NCI-H1436 (cell line): ENCODE data around the gene PPP4R4.
"Not testable (repeated sequence)": the region's sequence is repeated elsewhere in the genome, so short reads cannot be mapped to it uniquely, and the experiment has no call there.

Source experiments
- DNase-seq: peaks from one replicate; lab custom pipeline; 2025; lab: John Stamatoyannopoulos, UW

PPP4R4 gene

DNA sequence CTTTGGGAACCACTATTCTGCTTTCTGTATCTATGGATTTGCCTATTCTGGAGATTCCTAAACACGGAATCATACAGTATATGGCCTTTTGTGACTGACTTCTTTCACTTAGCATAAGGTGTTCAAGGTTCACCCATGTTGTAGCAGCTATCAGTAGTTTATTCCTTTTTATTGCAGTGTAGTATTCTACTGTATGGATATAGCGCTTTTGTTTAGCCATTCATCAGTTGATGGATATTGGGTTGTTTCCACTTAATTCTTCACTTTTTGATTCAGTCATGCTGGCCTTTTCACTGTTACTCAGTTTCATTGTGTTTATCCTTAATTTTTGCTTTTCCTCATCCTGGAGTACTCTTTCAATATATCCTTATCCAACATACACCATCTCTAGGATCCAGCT lies 5.1 kb downstream of the PPP4R4 start:
- no peak for DNase-seq

DNA sequence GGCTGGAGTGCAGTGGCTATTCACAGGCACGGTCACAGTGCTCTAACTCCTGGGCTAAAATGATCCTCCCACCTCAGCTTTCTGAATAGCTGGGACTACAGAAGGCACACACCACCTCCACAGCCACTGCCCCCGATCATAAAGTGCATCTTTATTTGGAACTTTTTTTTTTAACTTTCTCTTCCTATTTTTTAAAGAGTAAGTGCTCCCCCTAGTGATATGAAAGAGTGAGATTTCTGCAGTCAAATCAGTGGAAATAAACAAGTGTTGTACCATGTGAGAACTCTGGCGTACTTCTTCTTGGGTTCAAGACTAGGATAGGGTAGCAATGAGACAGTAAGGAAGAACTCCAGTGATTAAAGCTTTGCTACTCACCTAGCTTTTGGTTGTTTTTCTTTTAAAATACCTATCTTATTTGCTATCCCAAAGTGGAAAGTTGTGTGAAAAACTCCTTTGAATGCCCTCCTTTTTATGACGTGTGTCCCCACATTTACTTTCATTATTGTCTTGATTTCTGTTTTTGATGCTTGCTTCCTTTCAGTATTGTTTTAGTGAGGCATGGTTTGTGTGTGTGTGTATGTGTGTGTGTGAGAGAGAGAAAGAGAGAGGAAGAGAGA lies 6.6 kb downstream of the PPP4R4 start:
- DNase-seq: peak; percentile 8

DNA sequence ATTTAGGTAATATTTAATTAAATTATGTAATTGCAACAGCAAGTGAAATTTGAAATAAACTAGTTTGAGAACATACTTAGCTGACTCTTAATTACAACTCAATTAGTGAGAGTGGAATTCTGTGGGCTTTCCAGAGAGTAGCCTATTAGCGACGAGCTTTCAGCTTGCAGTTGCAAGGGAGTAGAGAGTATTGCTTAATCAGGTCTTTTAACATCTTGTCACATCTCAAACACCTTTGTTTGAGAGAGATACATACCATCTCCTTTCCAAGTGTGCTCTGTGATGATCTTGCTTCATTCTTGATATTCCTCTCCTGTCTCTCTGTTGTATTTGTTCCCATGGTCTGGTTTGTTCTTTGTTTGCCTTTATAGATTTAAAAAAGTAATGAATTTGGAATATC lies 7.7 kb downstream of the PPP4R4 start:
- no peak for DNase-seq

DNA sequence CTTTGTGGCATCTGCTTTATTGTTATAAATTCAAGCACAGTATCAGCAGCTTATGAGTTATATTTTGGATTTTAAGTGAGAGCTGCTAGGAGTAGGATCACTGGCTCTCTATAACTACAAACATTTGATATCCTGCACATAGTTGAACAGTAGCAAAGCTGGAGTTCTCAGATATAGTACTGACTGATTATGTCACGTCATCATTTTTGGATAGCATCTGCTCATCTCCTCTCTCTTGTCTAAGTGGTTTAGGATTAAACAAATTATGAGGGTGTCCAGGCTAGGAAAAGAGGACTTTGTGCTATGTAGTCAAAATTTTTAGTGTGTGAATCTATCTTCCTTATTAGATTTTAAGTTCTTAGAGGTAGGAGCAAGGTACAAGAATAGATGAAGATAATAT lies 18.4 kb downstream of the PPP4R4 start:
- DNase-seq: no peak

DNA sequence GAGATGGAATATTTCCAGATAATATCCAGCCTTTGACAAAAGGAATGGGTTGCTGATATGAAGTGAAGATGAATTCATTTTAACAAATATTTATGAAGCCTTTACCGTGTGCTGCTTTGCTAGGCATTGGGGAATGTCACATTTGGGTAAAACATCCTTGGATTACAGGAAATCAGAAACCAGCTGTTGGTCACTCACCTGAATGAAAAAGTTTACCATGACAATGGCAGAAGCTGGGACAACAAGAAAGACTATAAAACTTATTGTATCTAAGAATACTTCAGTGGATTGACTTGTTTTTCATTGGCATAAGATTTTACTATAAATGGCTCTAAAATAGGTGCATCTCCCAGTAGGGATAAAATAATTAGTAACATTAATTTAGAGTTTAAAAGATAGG lies 19.7 kb downstream of the PPP4R4 start:
- DNase-seq: no peak

DNA sequence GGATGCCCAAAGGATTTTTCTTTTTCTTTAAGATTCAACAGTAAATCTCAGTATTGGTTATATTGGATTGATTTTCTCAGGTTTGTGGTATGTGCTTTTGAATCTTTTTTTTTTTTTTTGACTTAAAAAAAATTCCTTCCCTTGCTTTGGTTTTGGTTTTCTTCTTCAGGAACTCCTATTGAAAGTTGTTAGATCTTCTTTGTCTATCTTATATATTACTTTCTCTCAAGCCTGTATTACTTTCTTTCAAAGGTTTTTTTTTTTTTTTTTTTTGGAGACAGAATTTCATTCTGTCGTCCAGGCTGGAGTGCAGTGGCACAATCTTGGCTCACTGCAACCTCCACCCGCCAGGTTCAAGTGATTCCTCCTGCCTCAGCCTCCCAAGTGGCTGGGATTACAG lies 21.9 kb downstream of the PPP4R4 start:
- DNase-seq: no peak

DNA sequence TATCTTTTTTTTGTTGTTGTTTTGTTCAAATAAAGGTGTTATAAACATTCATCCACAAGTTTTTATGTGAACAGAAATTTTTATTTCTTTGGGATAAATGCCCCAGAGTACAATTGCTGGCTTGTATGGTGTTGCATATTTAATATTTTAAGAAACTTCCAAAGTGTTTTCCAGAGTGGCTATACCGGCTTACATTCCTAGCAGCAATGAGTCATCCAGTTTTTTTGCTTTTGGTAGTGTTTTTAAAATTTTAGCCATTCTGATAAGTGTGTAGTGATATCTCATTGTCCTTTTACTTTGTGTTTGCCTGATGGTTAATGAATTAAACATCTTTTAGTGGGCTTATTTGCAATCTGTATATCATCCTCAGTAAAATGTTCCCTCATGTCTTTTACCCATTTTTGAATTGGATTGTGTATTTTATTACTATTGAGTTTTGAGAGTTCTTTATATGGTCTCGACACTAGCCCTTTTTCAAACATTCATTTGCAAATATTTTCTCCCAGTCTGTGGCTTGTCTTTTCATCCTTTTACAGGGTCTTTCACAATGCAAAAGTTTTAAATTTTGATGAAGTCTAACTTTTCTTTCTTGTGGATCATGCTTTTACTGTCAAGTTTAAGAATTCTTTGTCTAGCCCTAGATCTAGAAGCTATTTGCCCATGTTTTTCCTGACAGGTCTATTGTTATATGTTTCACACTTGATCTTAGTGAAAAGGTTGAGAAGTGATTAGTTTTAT lies 29.5 kb downstream of the PPP4R4 start:
- DNase-seq: no peak

DNA sequence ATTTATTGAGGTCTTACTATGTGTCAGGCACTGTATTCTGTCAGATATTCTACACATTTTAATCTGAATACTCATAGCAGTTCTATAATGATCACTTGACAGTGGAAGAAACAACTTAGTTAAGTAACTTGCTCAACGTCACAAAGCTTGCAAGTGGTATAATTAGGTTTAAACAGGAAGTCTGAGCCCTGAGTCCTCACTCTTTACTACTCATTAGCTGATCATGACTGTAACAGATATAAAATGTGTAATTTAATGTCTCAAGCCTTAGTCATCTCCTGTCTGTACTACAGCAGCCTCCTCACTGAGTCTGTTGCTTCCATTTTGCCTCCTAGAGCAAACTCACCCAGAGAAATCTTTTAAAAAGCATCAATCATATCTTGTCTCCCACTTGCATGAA lies 38.9 kb downstream of the PPP4R4 start:
- DNase-seq: no peak

DNA sequence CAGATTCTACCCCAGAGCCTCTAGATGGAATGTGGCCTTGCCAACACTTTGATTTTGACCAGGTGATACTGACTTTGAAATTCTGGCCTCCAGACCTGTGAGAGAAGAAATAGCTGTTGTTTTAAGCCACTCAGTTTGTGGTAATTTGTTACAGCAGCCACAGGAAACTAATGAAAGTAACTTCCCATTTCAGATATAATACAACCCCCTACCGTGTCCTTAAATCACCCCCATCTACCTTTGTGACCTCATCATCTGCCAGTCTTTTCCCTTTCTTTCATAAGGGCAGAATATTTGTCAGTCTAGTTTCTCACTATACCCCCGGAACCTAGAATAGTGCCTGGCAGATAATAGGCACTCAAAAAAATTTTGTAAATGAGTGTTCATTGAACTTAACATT lies 39.6 kb downstream of the PPP4R4 start:
- DNase-seq: no peak

DNA sequence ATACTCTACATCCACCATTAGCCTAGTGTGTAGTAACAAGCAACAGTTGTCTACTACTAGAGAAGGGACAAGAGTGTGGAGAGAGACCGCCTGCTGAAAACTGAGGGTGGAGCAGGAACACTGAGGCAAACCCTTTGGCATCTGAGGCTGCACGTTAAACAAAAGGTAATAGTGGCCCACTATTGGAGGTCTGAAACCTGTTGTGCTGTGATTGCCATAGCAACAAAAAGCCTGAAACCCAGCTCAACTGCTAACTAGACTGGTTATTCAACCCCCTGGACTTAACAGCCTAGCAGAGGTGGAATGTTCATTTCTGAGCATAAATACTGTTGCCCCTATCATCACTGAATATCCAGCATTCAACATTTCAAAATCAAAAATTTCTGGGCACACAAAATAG lies 43.0 kb downstream of the PPP4R4 start:
- no peak for DNase-seq

DNA sequence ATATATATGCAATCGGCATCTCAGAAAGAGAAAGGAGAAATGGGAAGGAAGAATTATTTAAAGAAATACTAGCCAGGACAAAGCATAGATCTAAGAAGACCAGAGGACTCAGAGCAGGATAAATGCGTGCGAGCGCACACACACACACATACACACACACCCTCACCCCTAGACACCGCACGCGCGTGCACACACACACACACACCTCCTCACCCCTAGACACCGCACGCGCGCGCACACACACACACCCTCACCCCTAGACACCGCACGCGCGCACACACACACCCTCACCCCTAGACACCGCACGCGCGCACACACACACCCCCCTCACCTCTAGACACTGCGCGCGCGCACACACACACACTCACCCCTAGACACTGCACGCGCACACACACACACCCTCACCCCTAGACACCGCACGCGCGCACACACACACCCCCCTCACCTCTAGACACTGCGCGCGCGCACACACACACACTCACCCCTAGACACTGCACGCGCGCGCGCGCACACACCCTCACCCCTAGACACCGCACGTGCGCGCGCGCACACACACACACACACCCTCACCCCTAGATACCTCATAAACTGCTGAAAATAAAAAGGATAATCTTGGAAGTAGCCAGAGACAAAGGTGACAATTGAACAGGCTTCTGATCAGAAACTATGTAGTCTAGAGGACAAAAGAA lies 44.2 kb downstream of the PPP4R4 start:
- not testable (repeated sequence) for DNase-seq

DNA sequence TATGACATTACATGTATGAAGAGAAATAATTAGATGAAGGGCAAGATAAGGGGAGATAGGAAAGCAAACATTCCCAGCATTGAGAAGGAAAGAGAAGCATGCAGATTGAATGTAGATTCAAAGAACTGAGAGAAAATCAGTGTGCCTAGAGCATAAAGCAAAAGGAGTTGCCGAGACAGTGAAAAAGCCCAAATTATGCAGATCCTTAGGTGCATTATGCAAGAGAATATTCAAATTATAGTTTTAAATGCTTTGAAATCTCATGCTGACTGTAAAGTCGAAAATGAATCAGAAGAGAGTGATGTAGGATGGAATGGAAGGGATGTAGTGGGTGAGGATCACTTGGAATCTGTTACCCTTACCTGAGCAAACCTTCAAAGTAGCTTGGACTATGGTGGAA lies 49.9 kb downstream of the PPP4R4 start:
- DNase-seq: no peak

DNA sequence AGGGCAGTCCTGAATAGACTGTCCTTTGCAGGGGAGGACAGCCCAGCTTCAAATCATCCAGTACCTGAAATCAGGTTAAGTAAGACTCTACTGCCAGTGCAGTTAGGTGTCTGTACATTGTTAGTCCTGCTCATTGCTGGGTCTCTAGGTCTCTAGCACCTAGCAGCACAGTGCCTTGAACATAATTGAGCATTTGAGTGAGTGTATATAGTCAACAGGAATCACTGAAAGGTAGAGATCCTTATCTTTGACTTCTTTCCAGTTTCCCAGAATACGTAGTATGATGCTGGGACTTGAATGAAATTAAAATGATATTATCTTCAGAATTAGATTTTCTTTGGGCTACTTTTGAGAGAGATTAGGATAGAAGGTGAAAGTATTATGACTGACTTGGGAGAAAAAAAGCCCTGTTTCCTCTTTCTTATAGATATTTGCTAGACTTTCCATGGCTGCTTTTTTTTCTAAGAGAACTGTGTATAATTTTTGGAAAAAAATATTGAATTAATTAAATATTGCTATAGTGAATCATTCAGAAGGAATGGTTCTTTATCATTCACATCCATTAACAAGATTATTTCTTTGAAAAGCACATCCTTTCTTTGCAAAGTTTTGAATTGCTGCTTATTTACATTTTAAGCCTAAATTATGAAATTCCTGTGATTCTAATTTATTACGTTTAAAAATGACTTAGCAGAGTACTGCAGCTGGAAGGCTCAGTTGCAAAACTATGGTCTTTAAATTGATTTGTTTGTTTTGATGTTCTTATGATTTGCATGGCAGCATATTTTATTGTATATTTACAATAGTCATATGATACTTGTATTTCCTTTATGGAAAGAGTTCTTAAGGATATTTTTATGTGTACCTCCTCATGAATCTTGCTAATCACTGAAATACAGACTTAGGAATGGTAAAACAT lies 51.6 kb downstream of the PPP4R4 start:
- DNase-seq: no peak

DNA sequence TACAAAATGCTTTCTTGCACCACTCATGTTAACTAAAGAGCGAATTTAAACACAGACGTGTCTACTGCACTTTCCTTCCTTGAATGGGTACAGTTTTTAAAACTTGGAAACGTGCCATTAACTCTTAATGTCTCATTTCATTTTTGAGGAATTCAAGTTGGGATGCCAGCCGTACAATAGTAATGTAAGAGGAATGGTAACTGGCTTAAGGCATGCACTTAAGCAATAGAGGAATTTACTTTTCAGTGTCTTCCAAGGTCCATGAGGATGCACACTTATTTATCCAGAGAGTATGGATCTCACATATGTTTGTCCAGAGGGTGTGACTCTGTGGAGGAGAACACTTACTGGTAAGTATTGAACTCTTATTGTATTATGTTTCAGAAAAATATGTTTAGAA lies 52.9 kb downstream of the PPP4R4 start:
- DNase-seq: no peak

DNA sequence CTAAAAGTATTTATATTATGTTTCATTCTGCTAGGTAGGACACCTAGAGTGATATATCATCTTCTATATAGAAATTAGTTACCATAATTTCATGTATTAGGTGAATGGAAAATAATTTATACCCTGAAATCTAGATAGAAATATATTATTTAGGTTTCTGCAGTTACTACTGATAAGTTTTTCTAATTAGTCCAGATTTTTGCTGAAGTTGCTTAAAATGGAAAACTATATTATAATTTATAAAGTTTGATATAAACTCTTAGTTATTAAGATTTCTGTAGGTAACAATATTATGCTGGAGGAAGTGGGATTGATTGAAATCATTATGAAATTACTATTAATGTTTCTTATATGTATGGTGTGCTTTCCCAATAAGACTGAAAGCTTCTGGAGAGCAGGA lies 62.9 kb downstream of the PPP4R4 start:
- no peak for DNase-seq

DNA sequence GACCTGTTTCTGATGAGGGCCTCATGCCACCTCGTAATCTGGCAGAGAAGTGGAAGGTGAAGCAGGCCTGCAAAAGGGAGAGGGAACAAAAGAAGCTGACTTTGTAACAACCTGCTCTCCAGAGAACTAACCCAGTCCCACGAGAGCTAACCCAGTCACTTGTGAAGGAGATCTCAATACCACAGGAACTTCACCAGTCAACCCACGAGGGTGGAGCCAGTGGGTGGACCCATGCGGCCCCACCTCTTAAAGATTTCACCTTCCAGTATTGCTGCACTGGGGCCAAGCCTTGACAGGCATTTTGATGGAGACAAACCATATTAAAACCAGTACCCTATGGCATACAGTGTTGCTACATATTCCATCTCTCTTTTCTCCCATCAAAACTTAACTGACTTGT lies 63.9 kb downstream of the PPP4R4 start:
- no peak for DNase-seq

DNA sequence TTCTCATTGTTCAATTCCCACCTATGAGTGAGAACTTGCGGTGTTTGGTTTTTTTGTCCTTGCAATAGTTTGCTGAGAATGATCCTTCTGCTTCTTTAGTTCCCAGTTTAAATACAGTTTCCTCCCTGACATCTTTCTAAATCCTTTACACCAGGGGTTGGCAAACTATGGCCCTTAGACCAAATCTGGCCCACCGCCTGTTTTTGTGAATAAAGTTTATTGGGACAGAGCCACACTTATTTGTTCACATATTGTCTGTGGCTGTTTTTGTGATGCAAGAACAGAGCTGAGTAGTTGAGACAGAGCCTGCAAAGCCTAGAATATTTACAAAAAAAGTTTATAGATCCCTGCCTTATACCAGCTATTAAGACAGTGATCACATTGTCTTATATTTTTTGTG lies 65.3 kb downstream of the PPP4R4 start:
- no peak for DNase-seq

DNA sequence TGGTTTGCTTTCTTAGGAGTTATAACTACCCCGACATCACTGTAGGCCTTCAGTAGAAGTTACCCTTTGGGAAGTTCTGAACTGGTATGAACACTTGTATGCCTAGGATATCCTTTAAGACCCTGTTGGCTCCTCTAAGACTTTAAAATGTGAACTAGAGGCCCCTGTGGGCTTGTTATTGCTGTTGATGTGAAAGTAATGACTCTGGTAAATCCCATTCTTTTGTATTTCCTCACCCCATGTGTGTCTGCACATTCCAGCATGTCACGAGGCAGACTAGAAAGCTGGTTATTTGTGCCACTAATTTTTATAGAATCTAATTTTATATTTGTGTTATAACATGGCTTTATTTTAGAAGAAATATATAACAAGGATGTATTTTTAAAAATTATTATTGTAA lies 70.1 kb downstream of the PPP4R4 start:
- DNase-seq: no peak

DNA sequence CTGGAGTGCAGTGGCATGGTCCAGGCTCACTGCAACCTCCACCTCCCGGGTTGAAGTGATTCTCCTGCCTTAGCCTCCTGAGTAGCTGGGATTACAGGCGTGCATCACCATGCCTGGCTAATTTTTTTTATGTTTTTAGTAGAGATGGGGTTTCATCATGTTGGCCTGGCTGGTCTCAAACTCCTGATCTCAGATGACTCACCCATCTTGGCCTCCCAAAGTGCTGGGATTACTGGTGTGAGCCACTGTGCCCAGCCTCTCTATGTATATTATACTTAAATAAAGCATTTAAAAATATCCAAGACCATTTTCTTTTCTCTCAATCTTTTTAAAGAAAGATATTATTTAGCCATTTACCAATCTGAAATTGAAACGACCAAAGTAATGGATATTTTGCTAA lies 90.1 kb downstream of the PPP4R4 start:
- DNase-seq: not testable (repeated sequence)

DNA sequence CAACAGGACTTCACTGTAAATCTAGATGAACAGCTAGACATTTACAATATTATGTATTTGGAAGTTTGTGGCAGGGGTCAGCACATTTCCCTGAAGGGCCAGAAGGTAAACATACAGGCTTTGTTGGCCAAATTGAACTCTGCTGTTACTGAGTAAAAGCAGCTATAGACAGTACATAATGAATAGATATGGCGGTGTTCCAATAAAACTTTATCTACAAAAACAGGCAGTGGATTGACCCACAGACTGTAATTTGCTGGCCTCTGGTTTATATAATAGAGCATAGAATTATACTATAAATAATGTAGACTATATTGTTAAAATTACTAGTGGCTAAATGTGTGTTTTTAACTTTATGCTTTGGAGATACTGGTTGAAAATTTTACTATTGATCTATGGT lies 93.2 kb downstream of the PPP4R4 start:
- no peak for DNase-seq

DNA sequence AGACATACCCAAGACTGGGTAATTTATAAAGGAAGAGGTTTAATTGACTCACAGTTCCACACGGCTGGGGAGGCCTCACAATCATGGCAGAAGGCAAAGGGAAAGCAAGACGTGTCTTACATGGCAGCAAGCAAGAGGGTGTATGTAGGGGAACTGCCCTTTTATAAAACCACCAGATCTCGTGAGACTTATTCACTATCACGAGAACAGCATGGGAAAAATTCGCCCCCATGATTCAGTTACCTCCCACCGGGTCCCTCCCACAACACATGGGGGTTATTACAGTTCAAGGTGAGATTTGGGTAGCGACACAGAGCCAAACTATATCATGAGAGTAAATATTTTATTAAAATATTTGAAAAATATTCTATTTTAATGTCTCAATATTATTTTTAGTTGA lies 94.5 kb downstream of the PPP4R4 start:
- DNase-seq: not testable (repeated sequence)

DNA sequence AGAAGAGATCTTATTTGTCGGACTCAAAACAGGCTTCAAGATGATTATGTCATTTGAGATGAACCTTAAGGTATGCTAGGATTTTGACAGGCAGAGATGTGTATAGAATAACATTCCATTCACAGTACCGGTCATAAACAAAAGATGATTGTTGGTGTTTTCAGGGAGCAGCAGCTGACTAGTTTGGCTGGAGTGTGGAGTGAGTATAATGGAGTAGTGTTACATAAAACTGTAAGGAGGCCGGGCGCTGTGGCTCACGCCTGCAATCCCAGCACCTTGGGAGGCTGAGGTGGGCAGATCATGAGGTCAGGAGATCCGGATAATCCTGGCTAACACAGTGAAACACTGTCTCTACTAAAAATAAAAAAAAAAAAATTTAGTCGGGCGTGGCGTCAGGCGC lies 95.0 kb downstream of the PPP4R4 start:
- no peak for DNase-seq
